H1 (cell line): ENCODE measurements around the gene PID1. TPM values are rescaled to one million over a fixed set of nuclear protein-coding genes. Genes with fewer than 3 reads are reported as not detected.

ENCODE experiments used
- CTCF ChIA-PET: fragments of 300-600 bp; sonication (Branson Sonifier 250); formaldehyde crosslinking; loops from one replicate; lab custom pipeline; 2021; ENCODE audit not compliant: partially characterized antibody; lab: Charles Lee
- POLR2A ChIA-PET: fragments of 300-600 bp; sonication (Branson Sonifier 250); formaldehyde crosslinking; loops from one replicate; lab custom pipeline; 2021; ENCODE audit warnings: inconsistent platforms; ENCODE audit not compliant: partially characterized antibody; lab: Charles Lee
- DNase-seq, 2 experiments: peaks; one replicate each; pipeline versions ENCODE4 v3.0.0 to v3.0.0-alpha.2; 2010 to 2022; ENCODE audit warnings: low spot score in 2 of 2, low read depth in 1 of 2, mixed read lengths in 1 of 2
- FAIRE-seq: peaks from 2 replicates; lab custom pipeline; 2011; peaks lifted over from hg19 to GRCh38; lab: Jason Lieb, UNC
- H2AFZ ChIP-seq: 2 replicates; pipeline ENCODE4 v1.8.1; 2012; ENCODE audit warnings: low read length, inconsistent platforms
- H2AK5ac ChIP-seq: 2 replicates; pipeline ENCODE4 v1.6.1; 2013; ENCODE audit warnings: low read depth, low read length
- H2BK120ac ChIP-seq: replicated peaks from 2 replicates; pipeline ENCODE3; 2013; ENCODE audit warnings: low read depth, low read length, inconsistent platforms
- H2BK12ac ChIP-seq: 2 replicates; pipeline ENCODE4 v1.6.1; 2013; ENCODE audit warnings: low read depth, low read length
- H2BK15ac ChIP-seq: 2 replicates; pipeline ENCODE4 v1.6.1; 2013; ENCODE audit warnings: low read length
- H2BK20ac ChIP-seq: 2 replicates; pipeline ENCODE4 v1.6.1; 2013; ENCODE audit warnings: low read length
- H2BK5ac ChIP-seq: 2 replicates; pipeline ENCODE4 v1.6.1; 2013; ENCODE audit warnings: low read depth, low read length
- H3K14ac ChIP-seq: 2 replicates; pipeline ENCODE4 v1.6.1; 2013; ENCODE audit warnings: inconsistent platforms; ENCODE audit not compliant: insufficient read length
- H3K18ac ChIP-seq: 2 replicates; pipeline ENCODE4 v1.6.1; 2013; ENCODE audit warnings: low read length; ENCODE audit errors: extremely low read depth
- H3K23ac ChIP-seq: 2 replicates; pipeline ENCODE4 v1.6.1; 2013; ENCODE audit warnings: inconsistent platforms; ENCODE audit not compliant: insufficient read length
- H3K23me2 ChIP-seq: 2 replicates; pipeline ENCODE4 v1.6.1; 2013; ENCODE audit warnings: low read depth, low read length
- H3K27ac ChIP-seq: 2 replicates; pipeline ENCODE4 v1.6.1; 2011; ENCODE audit warnings: low read depth, low read length, inconsistent platforms
- H3K27me3 ChIP-seq, 4 experiments: replicated peaks in 1 of 4; 1 replicate in 1 of 4; 2 replicates in 3 of 4; pipeline versions ENCODE4 v1.6.1 to v1.8.1; 2011 to 2013; ENCODE audit warnings: low read length in 3 of 4, mild to moderate bottlenecking in 3 of 4, inconsistent platforms in 2 of 4, mixed read lengths in 2 of 4, moderate library complexity in 1 of 4; ENCODE audit not compliant: control insufficient read depth in 3 of 4, insufficient read depth in 3 of 4; ENCODE audit errors: extremely low read depth in 1 of 4
- H3K36me3 ChIP-seq, 4 experiments: 2 replicates each; pipeline versions ENCODE4 v1.6.1 to v1.8.1; 2011 to 2013; ENCODE audit warnings: mild to moderate bottlenecking in 4 of 4, low read length in 3 of 4, moderate library complexity in 2 of 4, control low read depth in 1 of 4, inconsistent platforms in 1 of 4; ENCODE audit not compliant: insufficient read depth in 4 of 4, control insufficient read depth in 2 of 4
- H3K4ac ChIP-seq: replicated peaks from 2 replicates; pipeline ENCODE3; 2013; ENCODE audit warnings: low read length, low read depth, mixed read lengths, inconsistent platforms; ENCODE audit not compliant: insufficient read length
- H3K4me1 ChIP-seq, 4 experiments: replicated peaks in 1 of 4; 1 replicate in 1 of 4; 2 replicates in 3 of 4; pipeline versions ENCODE4 v1.6.1 to v1.8.1; 2011 to 2013; ENCODE audit warnings: low read length in 3 of 4, inconsistent platforms in 2 of 4, mixed read lengths in 1 of 4; ENCODE audit not compliant: insufficient read depth in 4 of 4, control insufficient read depth in 3 of 4
- H3K4me2 ChIP-seq, 2 experiments: 2 replicates each; pipeline versions ENCODE4 v1.6.1 to v1.8.1; 2011 to 2013; ENCODE audit warnings: low read depth in 2 of 2, low read length in 2 of 2, control low read depth in 1 of 2, inconsistent platforms in 1 of 2, mild to moderate bottlenecking in 1 of 2; ENCODE audit not compliant: insufficient read depth in 1 of 2
- H3K4me3 ChIP-seq, 4 experiments: fragments of 200-600, 300-600 bp in 1 of 4; sonication (generic), shearing (Covaris generic), sonication (Bioruptor Twin) in 1 of 4; 2 replicates each; pipeline versions ENCODE4 v1.5.1 to v1.8.1; 2011 to 2016; ENCODE audit warnings: low read length in 4 of 4, low read depth in 3 of 4, control low read depth in 2 of 4, inconsistent platforms in 2 of 4, mild to moderate bottlenecking in 2 of 4, mixed read lengths in 1 of 4, moderate library complexity in 1 of 4; ENCODE audit not compliant: insufficient read depth in 2 of 4; ENCODE audit errors: extremely low read depth in 1 of 4
- H3K56ac ChIP-seq: replicated peaks from 2 replicates; pipeline ENCODE3; 2013; ENCODE audit warnings: low read depth, mild to moderate bottlenecking, mixed read lengths, low read length, inconsistent platforms; ENCODE audit not compliant: insufficient read length
- H3K79me1 ChIP-seq: 2 replicates; pipeline ENCODE4 v1.6.1; 2013; ENCODE audit warnings: low read depth, low read length, control low read depth
- H3K79me2 ChIP-seq, 2 experiments: 2 replicates each; pipeline versions ENCODE4 v1.6.1 to v1.8.1; 2012 to 2013; ENCODE audit warnings: low read length in 2 of 2, mild to moderate bottlenecking in 2 of 2, inconsistent platforms in 1 of 2; ENCODE audit not compliant: insufficient read depth in 2 of 2, control insufficient read depth in 1 of 2
- H3K9ac ChIP-seq, 4 experiments: replicated peaks in 1 of 4; 1 replicate in 1 of 4; 2 replicates in 3 of 4; pipeline versions ENCODE4 v1.6.1 to v1.8.1; 2011 to 2013; ENCODE audit warnings: low read depth in 3 of 4, low read length in 3 of 4, control low read depth in 2 of 4, mild to moderate bottlenecking in 2 of 4, moderate library complexity in 2 of 4, inconsistent platforms in 1 of 4; ENCODE audit errors: extremely low read depth in 1 of 4
- H3K9me3 ChIP-seq, 2 experiments: 2 replicates each; pipeline versions ENCODE4 v1.6.1 to v1.8.1; 2012 to 2013; ENCODE audit warnings: mild to moderate bottlenecking in 2 of 2, moderate library complexity in 2 of 2, control low read depth in 1 of 2, inconsistent platforms in 1 of 2, low read depth in 1 of 2, low read length in 1 of 2, mixed read lengths in 1 of 2; ENCODE audit not compliant: insufficient read depth in 2 of 2
- H4K20me1 ChIP-seq, 2 experiments: replicated peaks in 1 of 2; 2 replicates each; pipeline versions ENCODE3 to v1.8.1; 2011 to 2013; ENCODE audit warnings: inconsistent platforms in 2 of 2, low read length in 2 of 2, mild to moderate bottlenecking in 1 of 2; ENCODE audit not compliant: insufficient read depth in 2 of 2, control insufficient read depth in 1 of 2
- H4K5ac ChIP-seq: 2 replicates; pipeline ENCODE4 v1.6.1; 2013; ENCODE audit warnings: low read length, low read depth, mixed read lengths, inconsistent platforms; ENCODE audit not compliant: insufficient read length
- H4K8ac ChIP-seq: 2 replicates; pipeline ENCODE4 v1.8.0; 2013; ENCODE audit warnings: mild to moderate bottlenecking, moderate library complexity, low read length, inconsistent platforms; ENCODE audit not compliant: insufficient read depth; ENCODE audit errors: extremely low read depth
- H4K91ac ChIP-seq: replicated peaks from 2 replicates; pipeline ENCODE3; 2013; ENCODE audit warnings: low read length, mixed read lengths, inconsistent platforms; ENCODE audit not compliant: insufficient read length
- ASH2L ChIP-seq: fragments of 200-600, 300-600 bp; sonication (generic); IDR thresholded peaks from one replicate; pipeline ENCODE4 v1.7.1; 2017; ENCODE audit warnings: low read length
- JUN ChIP-seq: IDR thresholded peaks from 2 replicates; pipeline ENCODE4 v1.6.1; 2011; ENCODE audit warnings: low read depth, mild to moderate bottlenecking, improper control_type of control experiment, low read length
- KDM4A ChIP-seq: IDR thresholded peaks from one replicate; pipeline ENCODE4 v1.7.1; 2012; ENCODE audit warnings: low read depth, mild to moderate bottlenecking, moderate library complexity, low read length, inconsistent platforms; ENCODE audit not compliant: severe bottlenecking
- POLR2A ChIP-seq, 2 experiments: IDR thresholded peaks; 1 replicate in 1 of 2; 2 replicates in 1 of 2; pipeline ENCODE4 v1.6.1; 2011; ENCODE audit warnings: low read depth in 2 of 2, low read length in 2 of 2, mild to moderate bottlenecking in 2 of 2; ENCODE audit errors: control extremely low read depth in 1 of 2
- RNF2 ChIP-seq: fragments of 200-900, 300-1000 bp; sonication (generic); IDR thresholded peaks from 2 replicates; pipeline ENCODE4 v1.7.1; 2016; ENCODE audit warnings: borderline replicate concordance, low read depth, mild to moderate bottlenecking, antibody characterized with exemption, low read length; ENCODE audit not compliant: poor library complexity, severe bottlenecking; ENCODE audit errors: missing control alignments
- SUZ12 ChIP-seq: fragments of 200-600 bp; sonication (generic); IDR thresholded peaks from 2 replicates; pipeline ENCODE4 v1.6.1; 2012; ENCODE audit warnings: mild to moderate bottlenecking, inconsistent platforms, low read length, moderate library complexity, mixed read lengths
- TAF1 ChIP-seq: IDR thresholded peaks from 2 replicates; pipeline ENCODE4 v1.6.1; 2011; ENCODE audit warnings: mild to moderate bottlenecking, low read depth, low read length
- WGBS, 2 experiments: shearing (Covaris generic) in 1 of 2; methylation state at CpG; one replicate each; pipeline versions ENCODE4 v1.1.6 to v1.1.7; 2013 to 2015; ENCODE audit warnings: low lambda C conversion rate in 2 of 2, mixed read lengths in 2 of 2, inconsistent platforms in 1 of 2, low coverage in 1 of 2, missing lambda C conversion rate in 1 of 2; ENCODE audit not compliant: insufficient replicate concordance in 2 of 2, insufficient coverage in 1 of 2, insufficient read length in 1 of 2; ENCODE audit errors: extremely low coverage in 1 of 2, missing lambda C conversion rate in 1 of 2; 5-methylcytosine and 5-hydroxymethylcytosine counted together
- long read RNA-seq, 2 experiments: library from RNA in 1 of 2; library from capped mRNA in 1 of 2; stranded (forward); transcript quantifications; one replicate each; pipeline ENCODE4 v2.0.0, GENCODE V29; 2021; ENCODE audit warnings: inconsistent platforms in 1 of 2
- polyA minus RNA-seq, 3 experiments: library from RNA; depleted of rRNA, polyadenylated mRNA; stranded (reverse); fragments of >200 nt; gene quantifications; 1 replicate in 2 of 3; 2 replicates in 1 of 3; pipeline ENCODE4 v1.2.3, GENCODE V29; 2011
- polyA plus RNA-seq, 7 experiments: library from polyadenylated mRNA; depleted of rRNA in 3 of 7; stranded (reverse) in 5 of 7; unstranded in 2 of 7; fragments of >200 nt in 5 of 7; fragments of 200-250 nt in 2 of 7; gene quantifications; 1 replicate in 5 of 7; 2 replicates in 1 of 7; 4 replicates in 1 of 7; pipeline versions ENCODE4 v1.2.1 to v1.2.3, GENCODE V29; 2011 to 2013; ENCODE audit warnings: missing spikeins in 2 of 7, mixed read lengths in 2 of 7
- total RNA-seq: library from RNA; stranded (reverse); fragmentation: NEBNext Ultra II Directional; extraction: Animal tissue kit (Norgen Biotek cat#: 25700); gene quantifications from 2 replicates; pipeline ENCODE4 v1.2.1, GENCODE V29; 2021

The PID1 gene, protein sequence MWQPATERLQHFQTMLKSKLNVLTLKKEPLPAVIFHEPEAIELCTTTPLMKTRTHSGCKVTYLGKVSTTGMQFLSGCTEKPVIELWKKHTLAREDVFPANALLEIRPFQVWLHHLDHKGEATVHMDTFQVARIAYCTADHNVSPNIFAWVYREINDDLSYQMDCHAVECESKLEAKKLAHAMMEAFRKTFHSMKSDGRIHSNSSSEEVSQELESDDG
- total RNA-seq (2.9 and 3.3 TPM in 2 replicates), polyA plus RNA-seq (2011; rRNA removed) (1.5 and 2.8 TPM in 2 replicates), polyA minus RNA-seq (2011; rRNA and poly(A)+ RNA removed) (4.8 and 6.7 TPM in 2 replicates)
- 2.3 TPM for polyA plus RNA-seq (2011; cell fraction: cytosol; rRNA removed)
- polyA plus RNA-seq (2011; cell fraction: nucleus; rRNA removed) = 2.9 TPM
- 1.7 to 2.9 TPM (median 2.2 TPM) in 4 replicates for polyA plus RNA-seq (2012, experiment 1 of 2)
- 0.81 TPM for polyA plus RNA-seq (2012, experiment 2 of 2)
- 1.4 TPM for polyA plus RNA-seq (2013, experiment 1 of 2)
- polyA plus RNA-seq (2013, experiment 2 of 2) = 1.5 TPM
- 5.4 TPM for polyA minus RNA-seq (2011; cell fraction: cytosol; rRNA and poly(A)+ RNA removed)
- 3.8 TPM for polyA minus RNA-seq (2011; cell fraction: nucleus; rRNA and poly(A)+ RNA removed)
- long read RNA-seq, experiment 1, transcript PID1-203 (3 exons, 2,533 nt) = major isoform, 6 of 9 reads
- long read RNA-seq, experiment 1, partial matches to known transcripts = 0 of 9 reads
- long read RNA-seq, experiment 1, other reads (novel, unspliced or antisense) = 3 of 9 reads
- long read RNA-seq, experiment 2 = 0 reads

DNA sequence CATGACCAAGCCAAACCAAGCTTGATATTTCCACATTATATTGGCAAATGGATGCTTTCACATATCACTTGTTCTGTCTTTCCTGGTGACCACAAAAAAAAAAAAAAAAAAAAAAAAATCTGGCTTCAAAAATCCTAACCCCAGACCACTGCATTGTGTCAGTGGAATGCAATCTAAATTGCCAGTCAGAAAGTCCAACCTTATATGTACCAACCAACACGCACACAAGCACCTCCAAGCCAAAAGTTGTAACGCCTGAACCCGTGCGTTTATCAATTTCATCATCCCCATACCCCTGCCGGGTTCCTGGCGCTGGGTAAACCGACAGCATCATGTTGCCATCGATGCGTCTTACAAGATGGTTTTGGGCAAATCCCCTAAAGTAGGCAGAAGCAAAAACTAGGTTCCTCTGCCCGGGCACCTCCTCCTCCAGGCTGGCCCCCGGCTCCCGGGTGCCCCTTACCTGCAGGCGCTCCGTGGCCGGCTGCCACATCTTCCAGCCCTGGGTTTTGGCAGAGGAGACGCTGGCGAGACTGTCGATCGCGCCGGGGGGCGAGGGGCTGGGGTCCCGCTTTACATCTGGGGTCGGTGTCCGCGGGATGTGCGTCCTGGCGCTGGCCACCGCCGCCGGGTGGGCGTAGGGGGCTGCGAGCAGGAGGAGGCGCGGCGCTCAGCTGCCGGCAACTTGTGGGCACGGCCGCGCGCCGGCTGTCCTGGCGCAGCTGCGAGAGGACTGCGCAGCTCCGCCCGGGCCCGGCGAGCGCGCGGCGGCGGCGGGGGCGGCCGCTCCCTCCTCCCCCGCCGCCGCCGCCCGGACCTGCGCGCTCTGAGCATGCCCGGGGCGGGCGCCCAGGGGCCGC, at the start of gene PID1:
PID1 (minus strand) TSS at position 737 of the 860 bp plus-strand sequence; CDS start at position 493, 244 bp downstream.
- no peaks in the 10 kb centered on the region for H3K36me3 ChIP-seq
- peak within 1 kb of the TSS; percentile 12 to 64 (median 34); a peak in 5 of 7 replicates for H3K9ac ChIP-seq
- H2BK20ac ChIP-seq = no peak within 1 kb of the TSS
- ChIA-PET POLR2A (no interaction called here), CTCF (interaction anchor here (0.5 to 4.0 kb wide), 8 partner anchors 29 to 680 kb away, joined by 3 to 14 read pairs (median 4); no protein-coding TSS in a partner anchor)
- H3K14ac ChIP-seq = no peak within 1 kb of the TSS
- H3K4me3 ChIP-seq = peak within 1 kb of the TSS; percentile 62 to 83 (median 70)
- no peak within 1 kb of the TSS; the same call in 1 of the 2 replicates for H4K8ac ChIP-seq
- no peaks in the 10 kb centered on the region for H4K20me1 ChIP-seq
- no peaks in the 10 kb centered on the region for H3K79me1 ChIP-seq
- peak within 1 kb of the TSS; percentile 71; the same call in 1 of the 2 replicates for H2AFZ ChIP-seq
- H3K9me3 ChIP-seq = no peaks in the 10 kb centered on the region
- H4K5ac ChIP-seq = no peak within 1 kb of the TSS
- no peak within 1 kb of the TSS for H3K23ac ChIP-seq
- H3K18ac ChIP-seq = peak within 1 kb of the TSS; percentile 14; the same call in 1 of the 2 replicates
- no peaks in the 10 kb centered on the region; the same call in 1 of the 2 replicates for H3K23me2 ChIP-seq
- 9% methylated on average over 32 of the region's 68 CpGs; no CpG with 5 or more reads in 1 of the 2 experiments for WGBS, 2 experiments
- H3K79me2 ChIP-seq = no peaks in the 10 kb centered on the region
- H2BK12ac ChIP-seq = 0 out of 2 replicates have a peak within 1 kb of the TSS, but pooled peaks have one; percentile 55
- H3K4me1 ChIP-seq = peaks cover 0 to 7% (median 5%) of the 10 kb centered on the region in 4 experiments; a peak in 5 of 7 replicates
- no peak within 1 kb of the TSS for H4K91ac ChIP-seq
- H2BK5ac ChIP-seq = no peak within 1 kb of the TSS
- H3K4ac ChIP-seq = no peak within 1 kb of the TSS
- peak within 1 kb of the TSS; percentile 77 to 87 for H3K4me2 ChIP-seq
- DNase-seq (peak in 1 of 2 experiments; percentile 71), FAIRE-seq (no peak)
- no peak within 1 kb of the TSS for H2BK120ac ChIP-seq
- peaks cover 0 to 20% (median 17%) of the 10 kb centered on the region in 4 experiments; a peak in 6 of 7 replicates for H3K27me3 ChIP-seq
- no peak within 1 kb of the TSS for H3K27ac ChIP-seq
- H2BK15ac ChIP-seq = peak within 1 kb of the TSS; percentile 65; the same call in 1 of the 2 replicates
- H3K56ac ChIP-seq = no peak within 1 kb of the TSS
- H2AK5ac ChIP-seq = no peak within 1 kb of the TSS
- TF ChIP-seq POLR2A (IDR thresholded peaks at IDR 0.05; ENCODE audit: control extremely low read depth in 1 of 2, low read depth in 2 of 2, low read length in 2 of 2) (0 out of 3 replicates have a peak, but pooled peaks of 1 of the 2 experiments have one; percentile 26), TAF1 (peak; percentile 63; the same call in 1 of the 2 replicates), ASH2L (peak; percentile 53), JUN (no peak), RNF2 (no peak), SUZ12 (peak; percentile 33; the same call in 1 of the 2 replicates), KDM4A (peak; percentile 68)
